Stimulated activated CD8-positive, alpha-beta memory T cell treated with anti-CD3 and anti-CD28 coated beads, Interleukin-15, amount 100 ng/mL, for 24 hours (primary cell): Measurements from ENCODE around the gene OR51F2.
"Not testable (repeated sequence)": the region's sequence is repeated elsewhere in the genome, so short reads cannot be mapped to it uniquely, and the experiment has no call there.

Experiments used
- DNase-seq: peaks from one replicate; pipeline ENCODE4 v3.0.0-alpha.2; 2020; ENCODE audit warnings: low read depth

OR51F2 gene

GRCh38 chr11:4821021-4821420, at the start of gene OR51F2:
OR51F2 (plus strand) TSS chr11:4821321; CDS start chr11:4821422, 101 bp downstream.
- no peak for DNase-seq

GRCh38 chr11:4782454-4782853, 38.7 kb upstream of the OR51F2 start:
- DNase-seq, result no peak

GRCh38 chr11:4797206-4797605, 23.9 kb upstream of the OR51F2 start:
- no peak for DNase-seq

GRCh38 chr11:4798427-4799183, 22.5 kb upstream of the OR51F2 start:
- DNase-seq, result no peak

- DNase-seq, result not testable (repeated sequence)
Measured at GRCh38 chr11:4801316-4801715, 19.8 kb upstream of the OR51F2 start.

GRCh38 chr11:4804280-4804679, 16.8 kb upstream of the OR51F2 start, which contains the start of gene OR52R1:
OR52R1 (minus strand) TSS chr11:4804380; CDS start chr11:4804380, 0 bp downstream.
- no peak for DNase-seq

- DNase-seq, result no peak
Measured at GRCh38 chr11:4808476-4808875, 12.6 kb upstream of the OR51F2 start.

GRCh38 chr11:4809246-4809645, 11.9 kb upstream of the OR51F2 start:
- DNase-seq, result no peak

- no peak for DNase-seq
Measured at GRCh38 chr11:4825132-4825531, 4.0 kb downstream of the OR51F2 start.

GRCh38 chr11:4826425-4826824, 5.3 kb downstream of the OR51F2 start:
- DNase-seq, result no peak

- no peak for DNase-seq
Measured at GRCh38 chr11:4830346-4830745, 9.2 kb downstream of the OR51F2 start.

- DNase-seq, result no peak
Measured at GRCh38 chr11:4830909-4831308, 9.8 kb downstream of the OR51F2 start.

GRCh38 chr11:4839851-4840549, 18.9 kb downstream of the OR51F2 start:
- DNase-seq, result no peak

- DNase-seq, result no peak
Measured at GRCh38 chr11:4848908-4849532, 27.9 kb downstream of the OR51F2 start, which contains the start of gene OR51S1. OR51S1 (minus strand) TSS chr11:4849208; CDS start chr11:4849208, 0 bp downstream.

- DNase-seq, result no peak
Measured at GRCh38 chr11:4851033-4851432, 29.9 kb downstream of the OR51F2 start.

GRCh38 chr11:4854286-4854685, 33.2 kb downstream of the OR51F2 start:
- DNase-seq, result not testable (repeated sequence)

GRCh38 chr11:4862447-4863236, 41.5 kb downstream of the OR51F2 start:
- DNase-seq, result no peak

- no peak for DNase-seq
Measured at GRCh38 chr11:4863876-4864275, 42.8 kb downstream of the OR51F2 start.

- DNase-seq, result no peak
Measured at GRCh38 chr11:4865855-4866254, 44.7 kb downstream of the OR51F2 start.
